Ovary (tissue), 9 donors: ENCODE data around the gene EFNA5. TPM values are rescaled to one million over a fixed set of nuclear protein-coding genes. Genes with fewer than 3 reads are reported as not detected.

Experiments
- DNase-seq, 5 donors: peaks; one replicate each; pipeline ENCODE4 v3.0.0-alpha.2; 2019 to 2020
- H3K27ac ChIP-seq, 2 donors: fragments of 200-600 bp; one replicate each; pipeline versions ENCODE4 v1.5.1 to v1.8.0; 2019 to 2022
- H3K27me3 ChIP-seq: fragments of 200-600 bp; one replicate; pipeline ENCODE4 v1.8.0; 2022
- H3K36me3 ChIP-seq: fragments of 200-600 bp; sonication (generic); one replicate; pipeline ENCODE4 v1.5.1; 2019
- H3K4me1 ChIP-seq: one replicate; pipeline ENCODE4 v1.8.1; 2013; ENCODE audit warnings: mild to moderate bottlenecking, moderate library complexity; ENCODE audit not compliant: insufficient read depth
- H3K4me3 ChIP-seq: fragments of 200-600 bp; sonication (generic); one replicate; pipeline ENCODE4 v1.5.1; 2017
- H3K9me3 ChIP-seq, 2 donors: fragments of 200-600 bp in 1 of 2; sonication (generic) in 1 of 2; one replicate each; pipeline versions ENCODE4 v1.5.1 to v1.8.1; 2013 to 2019; ENCODE audit warnings: mild to moderate bottlenecking in 1 of 2, moderate library complexity in 1 of 2
- CTCF ChIP-seq, 3 donors: fragments of 450-650 bp in 2 of 3; fragments of 200-600 bp in 1 of 3; IDR thresholded peaks; one replicate each; pipeline versions ENCODE4 v1.5.1 to v1.8.0; 2016 to 2022; ENCODE audit warnings: antibody characterized with exemption in 3 of 3, mild to moderate bottlenecking in 1 of 3
- EP300 ChIP-seq: sonication (generic); formaldehyde crosslinking; IDR thresholded peaks from one replicate; pipeline ENCODE4 v1.6.1; 2017; ENCODE audit warnings: antibody characterized with exemption
- POLR2A ChIP-seq: fragments of 450-650 bp; IDR thresholded peaks from one replicate; pipeline ENCODE4 v1.6.1; 2017; ENCODE audit warnings: antibody characterized with exemption, mild to moderate bottlenecking, moderate library complexity
- WGBS, 3 donors: extraction: QIAGEN DNeasy Blood & Tissue Kit in 1 of 3; methylation state at CpG; one replicate each; pipeline versions ENCODE4 v1.1.5 to v1.1.7; 2013 to 2017; 5-methylcytosine and 5-hydroxymethylcytosine counted together
- intact Hi-C, 4 donors: fragments of 100-400 bp; cut with DNase I; formaldehyde crosslinking; loops; one replicate each; pipeline versions ENCODE4 v1.11.0 to v1.15.1; 2022 to 2023
- polyA plus RNA-seq, 2 donors: library from polyadenylated mRNA; stranded (reverse); fragments of 200-250 nt in 1 of 2; fragments of 350-450 nt in 1 of 2; fragmentation: Illumina TruSeq in 1 of 2; extraction: RNeasy Lipid Tissue Mini Kit (QIAGEN cat#74804) in 1 of 2; gene quantifications; one replicate each; pipeline ENCODE4 v1.2.3, GENCODE V29; 2013 to 2014
- total RNA-seq, 7 donors: library from RNA; depleted of rRNA in 2 of 7; stranded (reverse); fragments of >200 nt in 2 of 7; fragmentation: NEBNext Ultra II Directional in 3 of 7; extraction: Animal tissue kit (Norgen Biotek cat#: 25700) in 3 of 7; gene quantifications; one replicate each; pipeline versions ENCODE4 v1.1.0 to v1.2.4, GENCODE V29; 2016 to 2023
- donor health status: DM: no; HTN: no; CAD: no; lungs with moderate emphysema.
- donor health status: DM: no; HTN: no; CAD: no.
- donor health status: Bipolar disorder and iron deficiency.
- donor health status: DM: yes; HTN: yes; CAD: no.
- donor health status: DM: no; HTN: no; CAD: no.
- donor health status: DM: yes; HTN: yes; CAD: no.

Gene EFNA5
- total and polyA plus RNA-seq, 9 donors: 1.5 to 20.6 (median 7.7) TPM

GRCh38 chr5:107529618-107530017, 141.1 kb downstream of the EFNA5 start:
- H3K9me3 ChIP-seq: no peaks in the 10 kb centered on the region
- no peak for DNase-seq
- H3K27ac ChIP-seq: no peak overlapping the region
- no peak overlapping the region for H3K4me3 ChIP-seq
- TF ChIP-seq POLR2A (no peak), EP300 (no peak), CTCF (IDR thresholded peaks at IDR 0.05) (no peak)
- H3K27me3 ChIP-seq: no peaks in the 10 kb centered on the region
- intact Hi-C loops: no loop called here
- no peaks in the 10 kb centered on the region for H3K4me1 ChIP-seq
- H3K36me3 ChIP-seq: no peaks in the 10 kb centered on the region

- H3K36me3 ChIP-seq: no peaks in the 10 kb centered on the region
- intact Hi-C loops: no loop called here
Measured at GRCh38 chr5:107526270-107526937, 144.3 kb downstream of the EFNA5 start.

GRCh38 chr5:107524111-107524510, 146.6 kb downstream of the EFNA5 start:
- no peak overlapping the region for H3K27ac ChIP-seq

More at GRCh38 chr5:107526270-107526937, 144.3 kb downstream of the EFNA5 start:
- no peaks in the 10 kb centered on the region for H3K9me3 ChIP-seq
- H3K27me3 ChIP-seq: no peaks in the 10 kb centered on the region
- TF ChIP-seq CTCF (IDR thresholded peaks at IDR 0.05): no peak
- no peak for TF ChIP-seq POLR2A
- no peak for TF ChIP-seq EP300
- no peak for DNase-seq
- no peaks in the 10 kb centered on the region for H3K4me1 ChIP-seq
- no peak overlapping the region for H3K27ac ChIP-seq
- H3K4me3 ChIP-seq: no peak overlapping the region

GRCh38 chr5:107523029-107523680, 147.6 kb downstream of the EFNA5 start:
- Histone ChIP-seq H3K27me3 (no peaks in the 10 kb centered on the region), H3K4me3 (no peak overlapping the region), H3K27ac (no peak overlapping the region), H3K36me3 (no peaks in the 10 kb centered on the region), H3K4me1 (no peaks in the 10 kb centered on the region), H3K9me3 (no peaks in the 10 kb centered on the region)
- no peak for TF ChIP-seq CTCF (IDR thresholded peaks at IDR 0.05)
- no peak for TF ChIP-seq POLR2A
- TF ChIP-seq EP300: no peak
- DNase-seq: no peak
- 75 to 89% (median 87%) methylated on average over 5 of the region's 5 CpGs for WGBS, 3 donors
- intact Hi-C loops: no loop called here

More at GRCh38 chr5:107524111-107524510, 146.6 kb downstream of the EFNA5 start:
- intact Hi-C loops: no loop called here
- 90 to 97% (median 97%) methylated on average over 2 of the region's 2 CpGs for WGBS, 3 donors
- Histone ChIP-seq H3K4me1 (no peaks in the 10 kb centered on the region), H3K9me3 (no peaks in the 10 kb centered on the region), H3K36me3 (no peaks in the 10 kb centered on the region), H3K4me3 (no peak overlapping the region), H3K27me3 (no peaks in the 10 kb centered on the region)
- TF ChIP-seq EP300 (no peak), CTCF (IDR thresholded peaks at IDR 0.05) (no peak), POLR2A (no peak)
- no peak for DNase-seq
